Esophagus squamous epithelium (tissue), 4 donors: ENCODE data around the gene FGB.

ENCODE experiments used
- POLR2A ChIP-seq, 4 donors: fragments of 450-650 bp; IDR thresholded peaks; one replicate each; pipeline ENCODE4 v1.6.1; 2017; ENCODE audit warnings: antibody characterized with exemption in 4 of 4, mild to moderate bottlenecking in 4 of 4, moderate library complexity in 3 of 4
- TF ChIP-seq, protein P1 (sequence below), 6 experiments: fragments of 450-650 bp in 4 of 6; fragments of 200-600 bp in 2 of 6; sonication (generic) in 2 of 6; IDR thresholded peaks; one replicate each; pipeline ENCODE4 v1.5.1; 2016 to 2019; ENCODE audit warnings: antibody characterized with exemption in 6 of 6, mild to moderate bottlenecking in 4 of 6, moderate library complexity in 4 of 6

- TF ChIP-seq, protein P1, sequence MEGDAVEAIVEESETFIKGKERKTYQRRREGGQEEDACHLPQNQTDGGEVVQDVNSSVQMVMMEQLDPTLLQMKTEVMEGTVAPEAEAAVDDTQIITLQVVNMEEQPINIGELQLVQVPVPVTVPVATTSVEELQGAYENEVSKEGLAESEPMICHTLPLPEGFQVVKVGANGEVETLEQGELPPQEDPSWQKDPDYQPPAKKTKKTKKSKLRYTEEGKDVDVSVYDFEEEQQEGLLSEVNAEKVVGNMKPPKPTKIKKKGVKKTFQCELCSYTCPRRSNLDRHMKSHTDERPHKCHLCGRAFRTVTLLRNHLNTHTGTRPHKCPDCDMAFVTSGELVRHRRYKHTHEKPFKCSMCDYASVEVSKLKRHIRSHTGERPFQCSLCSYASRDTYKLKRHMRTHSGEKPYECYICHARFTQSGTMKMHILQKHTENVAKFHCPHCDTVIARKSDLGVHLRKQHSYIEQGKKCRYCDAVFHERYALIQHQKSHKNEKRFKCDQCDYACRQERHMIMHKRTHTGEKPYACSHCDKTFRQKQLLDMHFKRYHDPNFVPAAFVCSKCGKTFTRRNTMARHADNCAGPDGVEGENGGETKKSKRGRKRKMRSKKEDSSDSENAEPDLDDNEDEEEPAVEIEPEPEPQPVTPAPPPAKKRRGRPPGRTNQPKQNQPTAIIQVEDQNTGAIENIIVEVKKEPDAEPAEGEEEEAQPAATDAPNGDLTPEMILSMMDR (IDR thresholded peaks at IDR 0.05) = no peak
- no peak for TF ChIP-seq POLR2A (IDR thresholded peaks at IDR 0.05)
Observed at GRCh38 chr4:154565704-154566103, 2.9 kb downstream of the FGB start.
